Karpas-422 (cell line): Measurements from ENCODE around the gene KCNK10. TPM values are rescaled to one million over a fixed set of nuclear protein-coding genes. Genes with fewer than 3 reads are reported as not detected.

Experiments
- DNase-seq: peaks from one replicate; pipeline ENCODE4 v3.0.0-alpha.2; 2015
- H2AFZ ChIP-seq: fragments of 200-600 bp; sonication (generic); 2 replicates; pipeline ENCODE4 v1.6.1; 2014; ENCODE audit warnings: antibody characterized with exemption, low read length, mixed read lengths
- H3K27ac ChIP-seq: fragments of 200-600 bp; sonication (generic); 2 replicates; pipeline ENCODE4 v1.5.1; 2014; ENCODE audit warnings: mild to moderate bottlenecking, low read length, moderate library complexity
- H3K27me3 ChIP-seq: fragments of 200-600 bp; sonication (generic); 2 replicates; pipeline ENCODE4 v1.6.1; 2014; ENCODE audit warnings: low read length, mixed read lengths
- H3K36me3 ChIP-seq: fragments of 200-600 bp; sonication (generic); 2 replicates; pipeline ENCODE4 v1.6.1; 2014; ENCODE audit warnings: low read length, mixed read lengths; ENCODE audit not compliant: insufficient read depth
- H3K4me1 ChIP-seq: fragments of 200-600 bp; sonication (generic); 2 replicates; pipeline ENCODE4 v1.6.1; 2014; ENCODE audit warnings: mild to moderate bottlenecking, low read length, mixed read lengths
- H3K4me2 ChIP-seq: fragments of 200-600 bp; sonication (generic); 2 replicates; pipeline ENCODE4 v1.6.1; 2014; ENCODE audit warnings: low read length, low read depth, mild to moderate bottlenecking; ENCODE audit not compliant: poor library complexity, severe bottlenecking
- H3K4me3 ChIP-seq: fragments of 200-600 bp; sonication (generic); 2 replicates; pipeline ENCODE4 v1.5.1; 2014; ENCODE audit warnings: mild to moderate bottlenecking, antibody characterized with exemption, low read length, mixed read lengths
- H3K79me2 ChIP-seq: fragments of 200-600 bp; sonication (generic); 2 replicates; pipeline ENCODE4 v1.6.1; 2014; ENCODE audit warnings: mild to moderate bottlenecking, low read length, mixed read lengths
- H3K9ac ChIP-seq: fragments of 200-600 bp; sonication (generic); 2 replicates; pipeline ENCODE4 v1.6.0; 2014; ENCODE audit warnings: low read length
- H3K9me2 ChIP-seq: fragments of 200-600 bp; sonication (generic), shearing (Covaris generic); replicated peaks from 2 replicates; pipeline ENCODE4 v1.6.0; 2014; ENCODE audit warnings: mild to moderate bottlenecking, low read length, moderate library complexity; ENCODE audit not compliant: insufficient read depth
- H3K9me3 ChIP-seq: fragments of 300-700, 200-600 bp; sonication (generic); 2 replicates; pipeline ENCODE4 v1.6.1; 2014; ENCODE audit warnings: low read length, mixed read lengths
- H4K20me1 ChIP-seq: fragments of 200-600 bp; sonication (generic); 2 replicates; pipeline ENCODE4 v1.6.1; 2014; ENCODE audit warnings: mild to moderate bottlenecking, antibody characterized with exemption, low read length, low read depth; ENCODE audit not compliant: insufficient read depth
- total RNA-seq: library from RNA; depleted of rRNA; stranded (reverse); fragments of >200 nt; shearing (Covaris generic); gene quantifications from 2 replicates; pipeline ENCODE4 v1.2.3, GENCODE V29; 2014; ENCODE audit warnings: low replicate concordance

KCNK10 gene
- total RNA-seq, 1 experiment from 2014 or later = 0.07 TPM

GRCh38 chr14:88325883-88326282 is 2.8 kb upstream of the KCNK10 start:
- H3K27ac ChIP-seq = no peak overlapping the region
- no peaks in the 10 kb centered on the region for H3K9me2 ChIP-seq
- no peak overlapping the region for H3K4me2 ChIP-seq
- no peak overlapping the region for H2AFZ ChIP-seq
- H3K27me3 ChIP-seq = peaks cover 3% of the 10 kb centered on the region; the same call in 1 of the 2 replicates
- H4K20me1 ChIP-seq = 0 out of 2 replicates have a peak, but pooled peaks cover 3% of the 10 kb centered on the region
- H3K4me1 ChIP-seq = peaks cover 9% of the 10 kb centered on the region
- H3K79me2 ChIP-seq = no peaks in the 10 kb centered on the region
- H3K9me3 ChIP-seq = no peaks in the 10 kb centered on the region
- H3K4me3 ChIP-seq = no peak overlapping the region
- no peak for DNase-seq
- no peak overlapping the region for H3K9ac ChIP-seq
- H3K36me3 ChIP-seq = no peaks in the 10 kb centered on the region

GRCh38 chr14:88324930-88325329 is 1.9 kb upstream of the KCNK10 start:
- H4K20me1 ChIP-seq = 0 out of 2 replicates have a peak, but pooled peaks cover 3% of the 10 kb centered on the region
- H3K36me3 ChIP-seq = no peaks in the 10 kb centered on the region
- H3K4me2 ChIP-seq = no peak overlapping the region
- DNase-seq = no peak
- H3K27me3 ChIP-seq = peaks cover 3% of the 10 kb centered on the region; the same call in 1 of the 2 replicates
- no peaks in the 10 kb centered on the region for H3K79me2 ChIP-seq
- H2AFZ ChIP-seq = no peak overlapping the region
- H3K9me2 ChIP-seq = no peaks in the 10 kb centered on the region
- no peaks in the 10 kb centered on the region for H3K9me3 ChIP-seq
- H3K4me1 ChIP-seq = peaks cover 9% of the 10 kb centered on the region
- H3K27ac ChIP-seq = no peak overlapping the region
- no peak overlapping the region for H3K9ac ChIP-seq
- H3K4me3 ChIP-seq = no peak overlapping the region

GRCh38 chr14:88324491-88324890 is 1.4 kb upstream of the KCNK10 start:
- Histone ChIP-seq H3K27me3 (peaks cover 3% of the 10 kb centered on the region; the same call in 1 of the 2 replicates), H4K20me1 (0 out of 2 replicates have a peak, but pooled peaks cover 3% of the 10 kb centered on the region), H3K4me2 (peak overlapping the region; percentile 72), H3K9ac (no peak overlapping the region), H2AFZ (no peak overlapping the region), H3K4me1 (peaks cover 9% of the 10 kb centered on the region), H3K79me2 (no peaks in the 10 kb centered on the region), H3K9me2 (no peaks in the 10 kb centered on the region), H3K9me3 (no peaks in the 10 kb centered on the region), H3K36me3 (no peaks in the 10 kb centered on the region), H3K27ac (no peak overlapping the region), H3K4me3 (no peak overlapping the region)
- DNase-seq = no peak

GRCh38 chr14:88323523-88324199 is 592 bp upstream of the KCNK10 start:
- no peak overlapping the region for H3K27ac ChIP-seq
- DNase-seq = peak; percentile 76
- no peaks in the 10 kb centered on the region for H3K79me2 ChIP-seq
- peaks cover 9% of the 10 kb centered on the region for H3K4me1 ChIP-seq
- H3K9me2 ChIP-seq = no peaks in the 10 kb centered on the region
- no peaks in the 10 kb centered on the region for H3K9me3 ChIP-seq
- H4K20me1 ChIP-seq = 0 out of 2 replicates have a peak, but pooled peaks cover 3% of the 10 kb centered on the region
- peak overlapping the region; percentile 72 for H3K4me2 ChIP-seq
- peak overlapping the region; percentile 80 for H2AFZ ChIP-seq
- peak overlapping the region; percentile 58 for H3K9ac ChIP-seq
- H3K27me3 ChIP-seq = peaks cover 3% of the 10 kb centered on the region; the same call in 1 of the 2 replicates
- H3K36me3 ChIP-seq = no peaks in the 10 kb centered on the region
- H3K4me3 ChIP-seq = peak overlapping the region; percentile 56; the same call in 1 of the 2 replicates

GRCh38 chr14:88322504-88323085 is 474 bp downstream of the KCNK10 start:
- Histone ChIP-seq H3K4me1 (peaks cover 9% of the 10 kb centered on the region), H3K27me3 (no peaks in the 10 kb centered on the region; the same call in 1 of the 2 replicates), H2AFZ (no peak overlapping the region)

GRCh38 chr14:88321692-88322503 is 1.2 kb downstream of the KCNK10 start:
- no peaks in the 10 kb centered on the region for H3K36me3 ChIP-seq
- no peak overlapping the region for H3K4me3 ChIP-seq
- H3K9me2 ChIP-seq = no peaks in the 10 kb centered on the region
- 0 out of 2 replicates have a peak, but pooled peaks cover 3% of the 10 kb centered on the region for H4K20me1 ChIP-seq
- H3K79me2 ChIP-seq = no peaks in the 10 kb centered on the region
- DNase-seq = no peak
- peaks cover 9% of the 10 kb centered on the region for H3K4me1 ChIP-seq
- H3K9me3 ChIP-seq = no peaks in the 10 kb centered on the region
- H2AFZ ChIP-seq = no peak overlapping the region
- no peak overlapping the region for H3K9ac ChIP-seq
- H3K27me3 ChIP-seq = no peaks in the 10 kb centered on the region; the same call in 1 of the 2 replicates
- H3K4me2 ChIP-seq = no peak overlapping the region
- no peak overlapping the region for H3K27ac ChIP-seq

More at GRCh38 chr14:88322504-88323085, 474 bp downstream of the KCNK10 start:
- H3K9ac ChIP-seq = 0 out of 2 replicates have a peak overlapping the region, but pooled peaks have one; percentile 58
- peak overlapping the region; percentile 50 for H3K4me2 ChIP-seq
- H3K9me3 ChIP-seq = no peaks in the 10 kb centered on the region
- 0 out of 2 replicates have a peak, but pooled peaks cover 3% of the 10 kb centered on the region for H4K20me1 ChIP-seq
- no peaks in the 10 kb centered on the region for H3K9me2 ChIP-seq
- H3K79me2 ChIP-seq = no peaks in the 10 kb centered on the region
- DNase-seq = no peak
- H3K36me3 ChIP-seq = no peaks in the 10 kb centered on the region
- H3K27ac ChIP-seq = no peak overlapping the region
- H3K4me3 ChIP-seq = peak overlapping the region; percentile 56; the same call in 1 of the 2 replicates

- Histone ChIP-seq H3K9me2 (no peaks in the 10 kb centered on the region), H4K20me1 (no peaks in the 10 kb centered on the region), H3K27ac (no peak overlapping the region), H2AFZ (no peak overlapping the region), H3K36me3 (no peaks in the 10 kb centered on the region), H3K9ac (no peak overlapping the region), H3K27me3 (no peaks in the 10 kb centered on the region), H3K4me3 (no peak overlapping the region), H3K4me2 (no peak overlapping the region), H3K79me2 (no peaks in the 10 kb centered on the region), H3K9me3 (no peaks in the 10 kb centered on the region), H3K4me1 (0 out of 2 replicates have a peak, but pooled peaks cover 2% of the 10 kb centered on the region)
- DNase-seq = no peak
Measured at GRCh38 chr14:88318406-88318805, 4.7 kb downstream of the KCNK10 start.
